Right renal pelvis (tissue), 4 donors: ENCODE data around the gene P2RX7. TPM values are rescaled to one million over a fixed set of nuclear protein-coding genes. Genes with fewer than 3 reads are reported as not detected.
"Not testable (repeated sequence)": the region's sequence is repeated elsewhere in the genome, so short reads cannot be mapped to it uniquely, and the experiment has no call there.

Experiments used
- DNase-seq, 4 donors: peaks; one replicate each; pipeline ENCODE4 v3.0.0-alpha.2; 2013; ENCODE audit warnings: low read depth in 4 of 4, low spot score in 3 of 4, missing footprints in 1 of 4
- polyA plus RNA-seq, 4 donors: library from polyadenylated mRNA; unstranded; fragments of 120-200 nt; gene quantifications; one replicate each; pipeline ENCODE4 v1.2.1, GENCODE V29; 2013; ENCODE audit not compliant: insufficient read length in 4 of 4

P2RX7 gene
- polyA plus RNA-seq, 4 donors: 0.71 to 0.99 (median 0.85) TPM

GRCh38 chr12:121223292-121224285, 90.9 kb downstream of the P2RX7 start:
- DNase-seq: no peak

GRCh38 chr12:121224591-121224990, 91.9 kb downstream of the P2RX7 start:
- DNase-seq: no peak

- no peak for DNase-seq
Measured at GRCh38 chr12:121226399-121226798, 93.7 kb downstream of the P2RX7 start.

- DNase-seq: not testable (repeated sequence)
Measured at GRCh38 chr12:121226871-121227270, 94.2 kb downstream of the P2RX7 start.

GRCh38 chr12:121227294-121227693, 94.6 kb downstream of the P2RX7 start:
- DNase-seq: no peak

GRCh38 chr12:121228919-121229665, 96.4 kb downstream of the P2RX7 start:
- DNase-seq: no peak

GRCh38 chr12:121229826-121230537, 97.3 kb downstream of the P2RX7 start:
- not testable (repeated sequence) for DNase-seq

- DNase-seq: no peak
Measured at GRCh38 chr12:121230538-121230907, 97.8 kb downstream of the P2RX7 start.

- DNase-seq: no peak
Measured at GRCh38 chr12:121232163-121232562, 99.5 kb downstream of the P2RX7 start.

- no peak for DNase-seq
Measured at GRCh38 chr12:121232977-121233627, 100.4 kb downstream of the P2RX7 start.

- no peak for DNase-seq
Measured at GRCh38 chr12:121233628-121234020, 100.9 kb downstream of the P2RX7 start.

- DNase-seq: no peak
Measured at GRCh38 chr12:121236776-121237175, 104.1 kb downstream of the P2RX7 start.

GRCh38 chr12:121237415-121237814, 104.7 kb downstream of the P2RX7 start:
- no peak for DNase-seq

Other genes with a start within 250 kb of the P2RX7 start
- gene SPPL3, start 228.5 kb upstream of the P2RX7 start, polyA plus RNA-seq: 100 to 1,000 TPM in 1 of 4 donors, 10 to 100 TPM in 3; 81.1 to 102 (median 95.2) TPM
- gene HNF1A, start 154.3 kb upstream of the P2RX7 start, polyA plus RNA-seq: 10 to 100 TPM; 13.2 to 21.0 (median 15.1) TPM
- 10 to 100 TPM; 16.5 to 19.2 (median 18.1) TPM for gene C12orf43, start 116.4 kb upstream of the P2RX7 start, polyA plus RNA-seq
- gene OASL, start 93.6 kb upstream of the P2RX7 start, polyA plus RNA-seq: under 1 TPM in 3 of 4 donors, not detected in 1; 0.13 to 0.21 (median 0.19) TPM
- gene P2RX4, start 77.3 kb downstream of the P2RX7 start, polyA plus RNA-seq: 10 to 100 TPM; 32.1 to 38.8 (median 33.8) TPM
- gene CAMKK2, start 163.8 kb downstream of the P2RX7 start, polyA plus RNA-seq: 10 to 100 TPM; 34.2 to 35.1 (median 34.7) TPM
- 100 to 1,000 TPM; 131 to 150 (median 140) TPM for gene ANAPC5, start 219.5 kb downstream of the P2RX7 start, polyA plus RNA-seq